Measurements from ENCODE around the gene PPP1R9B.

Gene PPP1R9B

DNA sequence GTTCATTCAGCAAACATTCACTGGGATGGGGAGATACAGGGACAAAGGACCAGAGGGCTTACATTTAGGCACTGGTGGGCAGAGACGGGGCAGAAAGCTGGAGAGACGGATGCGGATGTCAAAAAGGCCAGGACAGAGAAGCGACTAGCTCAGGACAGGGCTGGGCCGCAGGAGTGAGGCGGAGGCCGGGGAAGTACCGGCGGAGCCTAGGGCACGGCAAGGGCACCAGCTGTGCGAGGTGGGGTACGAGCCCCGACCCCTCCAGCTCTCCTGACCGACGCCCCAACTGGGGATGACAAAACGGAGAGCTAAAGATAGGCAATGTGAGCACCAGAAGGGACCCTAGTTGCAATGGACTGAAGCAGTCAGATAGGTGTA, 11.4 kb upstream of the PPP1R9B start:
- Histone ChIP-seq H3K9me2 (replicated peaks; ENCODE audit: control insufficient read depth, low read length) (no peaks in the 10 kb centered on the region), H3K79me2 (ENCODE audit: control insufficient read depth, low read length) (no peaks in the 10 kb centered on the region), H3K27me3 (ENCODE audit: control insufficient read depth, low read length) (peaks cover 5% of the 10 kb centered on the region; the same call in 1 of the 2 replicates), H3K9me3 (ENCODE audit: control insufficient read depth, insufficient read depth, low read length) (no peaks in the 10 kb centered on the region), H3K36me3 (ENCODE audit: control insufficient read depth, low read length) (no peaks in the 10 kb centered on the region), H3K4me1 (ENCODE audit: control insufficient read depth, low read length) (peaks cover 22% of the 10 kb centered on the region), H4K20me1 (ENCODE audit: control insufficient read depth, insufficient read depth, low read depth, low read length) (no peaks in the 10 kb centered on the region), H3F3A (ENCODE audit: control insufficient read depth, insufficient read depth) (peaks cover 6% of the 10 kb centered on the region; the same call in 1 of the 2 replicates), H3K4me3 (ENCODE audit: low read length) (peak overlapping the region; percentile 88), H3K27ac (ENCODE audit: low read depth, low read length) (no peak overlapping the region), H3K4me2 (ENCODE audit: low read length) (peak overlapping the region; percentile 99)
- TF ChIP-seq EZH2phosphoT487 (IDR thresholded peaks at IDR 0.05; ENCODE audit: borderline replicate concordance, low read length): no peak
- TF ChIP-seq, protein P1, sequence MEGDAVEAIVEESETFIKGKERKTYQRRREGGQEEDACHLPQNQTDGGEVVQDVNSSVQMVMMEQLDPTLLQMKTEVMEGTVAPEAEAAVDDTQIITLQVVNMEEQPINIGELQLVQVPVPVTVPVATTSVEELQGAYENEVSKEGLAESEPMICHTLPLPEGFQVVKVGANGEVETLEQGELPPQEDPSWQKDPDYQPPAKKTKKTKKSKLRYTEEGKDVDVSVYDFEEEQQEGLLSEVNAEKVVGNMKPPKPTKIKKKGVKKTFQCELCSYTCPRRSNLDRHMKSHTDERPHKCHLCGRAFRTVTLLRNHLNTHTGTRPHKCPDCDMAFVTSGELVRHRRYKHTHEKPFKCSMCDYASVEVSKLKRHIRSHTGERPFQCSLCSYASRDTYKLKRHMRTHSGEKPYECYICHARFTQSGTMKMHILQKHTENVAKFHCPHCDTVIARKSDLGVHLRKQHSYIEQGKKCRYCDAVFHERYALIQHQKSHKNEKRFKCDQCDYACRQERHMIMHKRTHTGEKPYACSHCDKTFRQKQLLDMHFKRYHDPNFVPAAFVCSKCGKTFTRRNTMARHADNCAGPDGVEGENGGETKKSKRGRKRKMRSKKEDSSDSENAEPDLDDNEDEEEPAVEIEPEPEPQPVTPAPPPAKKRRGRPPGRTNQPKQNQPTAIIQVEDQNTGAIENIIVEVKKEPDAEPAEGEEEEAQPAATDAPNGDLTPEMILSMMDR (IDR thresholded peaks at IDR 0.05; ENCODE audit: low read depth, low read length, poor library complexity, severe bottlenecking): no peak

DNA sequence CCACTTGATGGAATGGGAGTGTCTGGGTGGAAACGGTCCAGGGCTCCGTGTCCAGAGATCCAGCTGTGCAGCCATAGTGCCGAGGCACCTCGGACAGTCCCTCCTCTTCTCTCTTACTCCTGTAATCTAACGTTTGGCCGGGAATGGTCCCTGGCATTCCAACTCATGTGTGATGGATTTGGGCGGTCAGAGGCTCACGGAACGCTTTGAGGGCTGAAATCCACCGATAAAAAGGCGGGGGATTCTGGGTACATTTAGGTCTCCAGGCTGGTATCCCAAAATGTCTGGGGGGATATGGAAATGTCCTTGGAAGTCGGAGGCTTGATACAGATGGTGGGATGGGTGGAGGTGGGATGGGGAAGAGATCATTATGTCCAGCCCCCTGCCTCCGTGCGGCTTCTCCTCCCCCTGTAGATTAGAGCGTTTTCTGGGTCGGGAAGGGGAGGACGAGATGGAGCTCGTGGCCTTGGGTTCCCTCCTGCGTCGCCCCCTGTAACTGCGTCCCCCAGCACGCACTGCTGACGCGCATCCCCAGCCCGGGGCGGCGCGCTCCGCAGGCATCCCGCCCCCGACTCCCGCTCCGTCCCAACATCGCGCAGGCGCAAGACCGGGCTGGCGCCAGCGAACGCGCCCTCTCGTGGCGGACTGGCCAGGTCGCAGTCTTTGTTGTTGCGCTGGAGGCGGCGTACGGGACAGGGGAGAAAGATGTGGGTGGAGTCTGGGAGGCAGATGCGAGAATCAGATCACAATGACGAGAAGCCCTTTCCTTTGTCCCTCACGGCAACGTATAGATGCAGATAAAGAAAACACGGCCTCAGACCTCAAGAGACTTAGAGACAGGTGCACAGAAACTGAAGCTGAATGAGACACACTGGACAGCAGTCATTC, 10.8 kb upstream of the PPP1R9B start:
- Histone ChIP-seq H3K4me1 (ENCODE audit: control insufficient read depth, low read length) (peaks cover 22% of the 10 kb centered on the region), H3K36me3 (ENCODE audit: control insufficient read depth, low read length) (no peaks in the 10 kb centered on the region), H4K20me1 (ENCODE audit: control insufficient read depth, insufficient read depth, low read depth, low read length) (no peaks in the 10 kb centered on the region), H3K4me2 (ENCODE audit: low read length) (peak overlapping the region; percentile 99), H3K9me2 (replicated peaks; ENCODE audit: control insufficient read depth, low read length) (no peaks in the 10 kb centered on the region), H3K27ac (ENCODE audit: low read depth, low read length) (no peak overlapping the region), H3F3A (ENCODE audit: control insufficient read depth, insufficient read depth) (peaks cover 6% of the 10 kb centered on the region; the same call in 1 of the 2 replicates), H3K9me3 (ENCODE audit: control insufficient read depth, insufficient read depth, low read length) (no peaks in the 10 kb centered on the region), H3K79me2 (ENCODE audit: control insufficient read depth, low read length) (no peaks in the 10 kb centered on the region), H3K27me3 (ENCODE audit: control insufficient read depth, low read length) (peaks cover 5% of the 10 kb centered on the region; the same call in 1 of the 2 replicates), H3K4me3 (ENCODE audit: low read length) (peak overlapping the region; percentile 88)
- TF ChIP-seq, protein P1 (IDR thresholded peaks at IDR 0.05; ENCODE audit: low read depth, low read length, poor library complexity, severe bottlenecking): peak; percentile 95
- no peak for TF ChIP-seq EZH2phosphoT487 (IDR thresholded peaks at IDR 0.05; ENCODE audit: borderline replicate concordance, low read length)

DNA sequence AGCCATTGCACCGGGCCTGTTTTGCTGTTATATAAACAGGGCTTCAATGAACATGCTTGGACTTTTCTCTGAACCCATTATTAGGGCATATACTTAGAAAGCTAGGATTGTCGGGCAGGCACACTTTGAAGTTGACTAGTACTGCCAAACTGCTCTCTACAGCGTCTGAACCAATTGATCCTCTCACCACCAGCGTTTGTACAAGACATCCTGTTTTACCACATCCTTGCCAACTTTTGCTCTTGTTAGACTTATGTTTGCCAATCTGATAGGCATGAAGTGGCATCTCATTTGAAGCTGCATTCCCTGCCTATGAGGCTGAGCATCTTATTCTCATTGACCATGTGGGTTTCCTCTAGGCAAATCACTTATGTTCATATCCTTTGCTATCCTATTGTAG, 7.4 kb upstream of the PPP1R9B start:
- H3K27me3 ChIP-seq (ENCODE audit: control insufficient read depth, low read length): peaks cover 5% of the 10 kb centered on the region; the same call in 1 of the 2 replicates

More for the DNA sequence above, 7.4 kb upstream of the PPP1R9B start:
- H4K20me1 ChIP-seq (ENCODE audit: control insufficient read depth, insufficient read depth, low read depth, low read length): no peaks in the 10 kb centered on the region
- peaks cover 37% of the 10 kb centered on the region for H3K4me1 ChIP-seq (ENCODE audit: control insufficient read depth, low read length)
- H3K27ac ChIP-seq (ENCODE audit: low read depth, low read length): no peak overlapping the region
- H3K9me2 ChIP-seq (replicated peaks; ENCODE audit: control insufficient read depth, low read length): no peaks in the 10 kb centered on the region
- no peaks in the 10 kb centered on the region for H3K79me2 ChIP-seq (ENCODE audit: control insufficient read depth, low read length)
- no peaks in the 10 kb centered on the region for H3K36me3 ChIP-seq (ENCODE audit: control insufficient read depth, low read length)
- TF ChIP-seq EZH2phosphoT487 (IDR thresholded peaks at IDR 0.05; ENCODE audit: borderline replicate concordance, low read length): no peak
- TF ChIP-seq, protein P1 (IDR thresholded peaks at IDR 0.05; ENCODE audit: low read depth, low read length, poor library complexity, severe bottlenecking): no peak
- no peak overlapping the region for H3K4me2 ChIP-seq (ENCODE audit: low read length)
- no peaks in the 10 kb centered on the region for H3K9me3 ChIP-seq (ENCODE audit: control insufficient read depth, insufficient read depth, low read length)
- no peak overlapping the region for H3K4me3 ChIP-seq (ENCODE audit: low read length)
- H3F3A ChIP-seq (ENCODE audit: control insufficient read depth, insufficient read depth): peaks cover 12% of the 10 kb centered on the region
